Measurements from ENCODE around the gene SHKBP1. TPM values are rescaled to one million over a fixed set of nuclear protein-coding genes. Genes with fewer than 3 reads are reported as not detected.

Gene SHKBP1
- total and polyA plus RNA-seq, 9 of the 15 experiments (the other 6 are each of a cell fraction or from before 2014, with no cell fraction given), result 1.2 to 58.1 (median 22.3) TPM

DNA sequence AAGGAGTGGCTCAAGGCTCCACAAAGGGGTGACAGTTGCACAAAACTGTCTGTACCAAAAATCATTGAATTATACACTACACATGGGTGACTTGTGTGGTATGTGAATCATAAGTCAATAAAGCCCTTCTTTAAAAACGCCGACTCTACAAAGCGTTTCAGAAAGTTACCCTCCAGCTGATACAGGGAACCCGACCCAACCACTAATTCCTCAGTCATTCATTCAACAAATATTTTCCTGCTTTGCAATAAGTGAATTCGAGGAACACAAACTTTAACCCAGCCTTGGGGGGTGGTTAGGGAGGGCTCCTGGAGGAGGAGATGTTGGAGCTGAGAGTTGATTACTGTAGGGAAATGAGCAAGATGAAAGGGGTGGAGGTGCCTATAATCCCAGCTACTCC, 56.5 kb downstream of the SHKBP1 start (continued):
- TF ChIP-seq, protein P1, sequence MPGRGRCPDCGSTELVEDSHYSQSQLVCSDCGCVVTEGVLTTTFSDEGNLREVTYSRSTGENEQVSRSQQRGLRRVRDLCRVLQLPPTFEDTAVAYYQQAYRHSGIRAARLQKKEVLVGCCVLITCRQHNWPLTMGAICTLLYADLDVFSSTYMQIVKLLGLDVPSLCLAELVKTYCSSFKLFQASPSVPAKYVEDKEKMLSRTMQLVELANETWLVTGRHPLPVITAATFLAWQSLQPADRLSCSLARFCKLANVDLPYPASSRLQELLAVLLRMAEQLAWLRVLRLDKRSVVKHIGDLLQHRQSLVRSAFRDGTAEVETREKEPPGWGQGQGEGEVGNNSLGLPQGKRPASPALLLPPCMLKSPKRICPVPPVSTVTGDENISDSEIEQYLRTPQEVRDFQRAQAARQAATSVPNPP (IDR thresholded peaks at IDR 0.05; ENCODE audit: borderline replicate concordance, insufficient read depth, insufficient read length), result no peak
- TF ChIP-seq ERF (CRISPR knock-in tag; IDR thresholded peaks at IDR 0.05) (no peak), EGR1 (conservative IDR thresholded peaks at IDR 0.05) (no peak), BRCA1 (IDR thresholded peaks at IDR 0.05) (no peak), BRCA1 (CRISPR knock-in tag; IDR thresholded peaks at IDR 0.05) (no peak), HNRNPL (IDR thresholded peaks at IDR 0.05; ENCODE audit: low read depth, low read length) (no peak), ZNF23 (CRISPR knock-in tag; IDR thresholded peaks at IDR 0.05) (no peak), YY1 (IDR thresholded peaks at IDR 0.05; ENCODE audit: borderline replicate concordance in 1 of 3, control insufficient read depth in 1 of 3, extremely low read depth in 1 of 3, insufficient read depth in 3 of 3, insufficient read length in 1 of 3, insufficient replicate concordance in 2 of 3, low read depth in 1 of 3, low read length in 2 of 3) (no peak), ZNF561 (CRISPR knock-in tag; conservative IDR thresholded peaks at IDR 0.05) (no peak)
- TF ChIP-seq, protein P2, sequence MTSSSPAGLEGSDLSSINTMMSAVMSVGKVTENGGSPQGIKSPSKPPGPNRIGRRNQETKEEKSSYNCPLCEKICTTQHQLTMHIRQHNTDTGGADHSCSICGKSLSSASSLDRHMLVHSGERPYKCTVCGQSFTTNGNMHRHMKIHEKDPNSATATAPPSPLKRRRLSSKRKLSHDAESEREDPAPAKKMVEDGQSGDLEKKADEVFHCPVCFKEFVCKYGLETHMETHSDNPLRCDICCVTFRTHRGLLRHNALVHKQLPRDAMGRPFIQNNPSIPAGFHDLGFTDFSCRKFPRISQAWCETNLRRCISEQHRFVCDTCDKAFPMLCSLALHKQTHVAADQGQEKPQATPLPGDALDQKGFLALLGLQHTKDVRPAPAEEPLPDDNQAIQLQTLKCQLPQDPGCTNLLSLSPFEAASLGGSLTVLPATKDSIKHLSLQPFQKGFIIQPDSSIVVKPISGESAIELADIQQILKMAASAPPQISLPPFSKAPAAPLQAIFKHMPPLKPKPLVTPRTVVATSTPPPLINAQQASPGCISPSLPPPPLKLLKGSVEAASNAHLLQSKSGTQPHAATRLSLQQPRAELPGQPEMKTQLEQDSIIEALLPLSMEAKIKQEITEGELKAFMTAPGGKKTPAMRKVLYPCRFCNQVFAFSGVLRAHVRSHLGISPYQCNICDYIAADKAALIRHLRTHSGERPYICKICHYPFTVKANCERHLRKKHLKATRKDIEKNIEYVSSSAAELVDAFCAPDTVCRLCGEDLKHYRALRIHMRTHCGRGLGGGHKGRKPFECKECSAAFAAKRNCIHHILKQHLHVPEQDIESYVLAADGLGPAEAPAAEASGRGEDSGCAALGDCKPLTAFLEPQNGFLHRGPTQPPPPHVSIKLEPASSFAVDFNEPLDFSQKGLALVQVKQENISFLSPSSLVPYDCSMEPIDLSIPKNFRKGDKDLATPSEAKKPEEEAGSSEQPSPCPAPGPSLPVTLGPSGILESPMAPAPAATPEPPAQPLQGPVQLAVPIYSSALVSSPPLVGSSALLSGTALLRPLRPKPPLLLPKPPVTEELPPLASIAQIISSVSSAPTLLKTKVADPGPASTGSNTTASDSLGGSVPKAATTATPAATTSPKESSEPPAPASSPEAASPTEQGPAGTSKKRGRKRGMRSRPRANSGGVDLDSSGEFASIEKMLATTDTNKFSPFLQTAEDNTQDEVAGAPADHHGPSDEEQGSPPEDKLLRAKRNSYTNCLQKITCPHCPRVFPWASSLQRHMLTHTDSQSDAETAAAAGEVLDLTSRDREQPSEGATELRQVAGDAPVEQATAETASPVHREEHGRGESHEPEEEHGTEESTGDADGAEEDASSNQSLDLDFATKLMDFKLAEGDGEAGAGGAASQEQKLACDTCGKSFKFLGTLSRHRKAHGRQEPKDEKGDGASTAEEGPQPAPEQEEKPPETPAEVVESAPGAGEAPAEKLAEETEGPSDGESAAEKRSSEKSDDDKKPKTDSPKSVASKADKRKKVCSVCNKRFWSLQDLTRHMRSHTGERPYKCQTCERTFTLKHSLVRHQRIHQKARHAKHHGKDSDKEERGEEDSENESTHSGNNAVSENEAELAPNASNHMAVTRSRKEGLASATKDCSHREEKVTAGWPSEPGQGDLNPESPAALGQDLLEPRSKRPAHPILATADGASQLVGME (CRISPR knock-in tag; IDR thresholded peaks at IDR 0.05), result no peak
- TF ChIP-seq, protein P3, sequence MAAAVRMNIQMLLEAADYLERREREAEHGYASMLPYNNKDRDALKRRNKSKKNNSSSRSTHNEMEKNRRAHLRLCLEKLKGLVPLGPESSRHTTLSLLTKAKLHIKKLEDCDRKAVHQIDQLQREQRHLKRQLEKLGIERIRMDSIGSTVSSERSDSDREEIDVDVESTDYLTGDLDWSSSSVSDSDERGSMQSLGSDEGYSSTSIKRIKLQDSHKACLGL (CRISPR knock-in tag; IDR thresholded peaks at IDR 0.05; ENCODE audit: borderline replicate concordance, poor library complexity, severe bottlenecking), result no peak

Data from K562 (cell line).